Islet of Langerhans (tissue), 1 donor: ENCODE results near the gene ADSS1.

Source experiments
- FAIRE-seq: peaks from one replicate; lab custom pipeline; 2011; peaks lifted over from hg19 to GRCh38; lab: Jason Lieb, UNC

Gene ADSS1

DNA sequence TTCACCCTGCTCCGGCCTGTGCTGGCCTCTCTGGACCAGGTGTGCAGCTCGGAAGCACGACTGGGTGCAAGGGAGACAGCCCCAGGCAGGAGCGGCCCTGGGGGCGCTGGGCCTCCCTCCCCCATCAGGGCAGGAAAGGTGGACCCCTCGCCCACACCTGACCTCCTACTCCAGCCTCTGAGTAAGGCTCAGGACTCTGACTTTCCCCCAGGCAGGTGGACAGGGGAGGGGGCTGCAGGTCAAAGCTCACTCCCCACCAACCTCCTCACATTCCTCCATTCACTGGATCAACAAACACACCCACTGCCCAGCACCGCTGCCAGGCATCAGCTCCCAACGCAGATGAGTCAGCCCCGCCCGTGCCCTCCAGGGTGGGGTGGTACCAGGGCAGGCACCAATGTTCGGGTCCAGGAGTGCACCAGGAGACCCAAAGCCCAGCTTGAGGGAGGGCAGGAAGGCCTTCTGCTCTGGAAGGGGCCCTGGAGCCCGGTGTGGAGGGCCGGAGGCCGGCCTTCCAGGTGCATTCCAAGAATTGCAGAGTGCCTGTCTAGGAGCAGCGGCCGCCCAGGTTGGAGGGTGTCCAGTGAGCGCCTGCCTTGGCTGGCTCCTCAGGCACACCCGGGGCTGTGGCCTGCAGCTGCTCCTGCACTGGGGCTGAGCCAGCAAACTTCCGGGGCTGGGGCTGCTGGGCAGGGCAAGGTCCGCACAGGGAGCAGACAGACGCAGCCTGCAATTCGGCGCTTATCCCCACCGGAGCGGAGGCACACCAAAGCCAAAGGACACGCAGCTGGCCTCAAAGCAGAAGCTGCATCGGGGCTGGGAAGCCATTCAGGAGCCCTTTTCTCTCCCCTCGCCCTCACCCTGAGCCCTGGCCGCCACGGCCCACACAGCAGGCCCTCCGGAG lies 36.2 kb upstream of the ADSS1 start:
- FAIRE-seq = no peak

- FAIRE-seq = no peak
Measured at GRCh38 chr14:104688505-104689108, 35.4 kb upstream of the ADSS1 start.

GRCh38 chr14:104689109-104689880 lies 34.7 kb upstream of the ADSS1 start, which contains the start of gene INF2:
Gene INF2, plus strand, starts transcription at chr14:104689618. Its CDS starts 11,748 bp downstream, at chr14:104701366.
- FAIRE-seq = no peak

DNA sequence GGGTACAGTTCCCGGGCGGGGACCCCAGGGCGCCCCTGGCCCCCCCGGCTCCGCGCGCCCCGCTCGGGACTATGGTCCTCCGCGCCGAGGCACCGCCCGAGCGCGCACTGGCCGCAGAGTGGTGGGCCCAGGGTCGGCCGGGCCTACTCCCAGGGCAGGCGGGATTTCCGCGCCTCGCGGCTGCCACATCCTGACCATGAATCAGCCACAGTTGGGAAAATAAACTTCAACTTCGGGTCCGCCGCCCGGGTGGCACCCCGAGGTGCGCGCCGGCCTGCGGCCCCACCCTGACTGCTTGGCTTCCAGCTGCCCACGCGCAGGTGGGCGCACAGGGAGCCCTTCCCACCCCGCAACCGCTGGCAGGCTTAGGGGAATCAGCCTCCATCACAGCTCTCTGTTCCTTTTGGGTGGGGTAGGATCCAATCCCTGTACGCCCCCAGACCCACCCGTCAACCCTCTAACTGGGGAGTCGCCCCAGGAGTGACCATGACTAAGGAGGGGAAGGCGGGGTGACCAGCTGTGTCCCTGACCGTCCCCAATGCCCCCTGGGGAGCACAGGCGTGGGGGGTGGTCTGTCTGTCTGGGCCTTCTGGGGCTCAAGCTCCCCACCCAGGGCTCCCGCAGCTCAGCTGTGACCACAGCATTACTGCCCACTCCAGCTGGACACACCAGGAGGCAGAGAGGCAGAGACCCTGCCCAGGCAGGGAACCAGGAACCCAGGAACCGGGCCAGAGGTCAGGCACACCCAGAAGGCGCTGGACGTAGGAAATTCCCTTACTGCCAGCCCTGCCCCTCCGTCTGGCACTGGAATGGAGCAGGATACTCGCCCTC lies 33.9 kb upstream of the ADSS1 start:
- FAIRE-seq = no peak

- no peak for FAIRE-seq
Measured at GRCh38 chr14:104690861-104691455, 33.1 kb upstream of the ADSS1 start.

DNA sequence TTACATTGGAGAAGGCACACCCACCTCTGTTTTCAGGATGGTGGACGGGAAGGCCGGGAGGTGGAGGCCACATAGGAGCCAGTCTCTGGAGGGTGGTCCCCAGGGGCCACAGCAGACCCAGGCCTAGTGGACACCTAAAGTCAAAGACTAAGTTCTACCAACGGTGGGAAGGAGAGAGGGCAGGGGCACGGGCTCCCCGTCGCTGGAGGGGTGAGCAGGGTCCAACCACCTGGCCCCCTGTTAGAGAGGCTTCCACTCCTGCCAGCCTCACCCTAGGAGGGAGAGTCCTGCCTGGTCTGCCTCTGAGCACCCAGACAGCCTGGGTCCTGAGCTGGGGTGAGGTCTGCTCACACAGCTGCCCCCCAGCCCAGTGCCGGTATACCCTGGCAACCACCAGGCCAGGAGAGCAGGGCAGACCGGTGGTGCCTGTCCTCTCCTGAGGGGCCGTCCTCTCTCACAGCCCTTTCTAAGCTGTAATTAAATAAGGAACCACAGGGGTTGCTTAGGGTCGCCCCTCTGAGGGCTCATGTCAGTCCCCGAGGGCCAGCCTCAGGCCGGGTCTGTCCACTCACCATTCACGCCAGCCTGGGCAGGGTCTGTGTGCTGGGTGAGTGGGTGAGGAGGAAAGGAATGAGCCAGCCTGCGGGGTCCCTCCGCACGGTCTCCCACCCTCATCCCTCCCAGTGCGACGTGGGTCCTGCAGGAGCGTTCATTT lies 32.3 kb upstream of the ADSS1 start:
- FAIRE-seq = no peak

- FAIRE-seq = no peak
Measured at GRCh38 chr14:104692261-104692938, 31.6 kb upstream of the ADSS1 start.

DNA sequence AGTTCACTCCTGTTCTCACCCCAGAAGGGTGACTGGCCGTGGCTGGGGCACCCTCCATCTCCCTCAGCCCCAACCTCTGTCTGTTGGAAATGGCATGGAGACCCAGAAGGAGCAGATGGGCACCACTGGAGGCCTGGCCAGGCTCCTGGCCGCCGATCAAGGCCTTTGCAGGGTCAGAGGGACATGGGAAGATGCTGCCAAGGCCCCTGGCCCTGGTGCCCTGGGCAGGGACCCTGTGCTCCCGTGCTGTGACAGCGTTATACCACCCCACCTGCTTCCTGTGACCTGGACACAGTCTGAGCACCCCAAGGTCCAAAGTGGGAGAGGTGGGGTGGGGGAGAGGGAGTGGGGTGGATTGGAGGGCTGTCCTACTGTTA lies 31.1 kb upstream of the ADSS1 start:
- no peak for FAIRE-seq

DNA sequence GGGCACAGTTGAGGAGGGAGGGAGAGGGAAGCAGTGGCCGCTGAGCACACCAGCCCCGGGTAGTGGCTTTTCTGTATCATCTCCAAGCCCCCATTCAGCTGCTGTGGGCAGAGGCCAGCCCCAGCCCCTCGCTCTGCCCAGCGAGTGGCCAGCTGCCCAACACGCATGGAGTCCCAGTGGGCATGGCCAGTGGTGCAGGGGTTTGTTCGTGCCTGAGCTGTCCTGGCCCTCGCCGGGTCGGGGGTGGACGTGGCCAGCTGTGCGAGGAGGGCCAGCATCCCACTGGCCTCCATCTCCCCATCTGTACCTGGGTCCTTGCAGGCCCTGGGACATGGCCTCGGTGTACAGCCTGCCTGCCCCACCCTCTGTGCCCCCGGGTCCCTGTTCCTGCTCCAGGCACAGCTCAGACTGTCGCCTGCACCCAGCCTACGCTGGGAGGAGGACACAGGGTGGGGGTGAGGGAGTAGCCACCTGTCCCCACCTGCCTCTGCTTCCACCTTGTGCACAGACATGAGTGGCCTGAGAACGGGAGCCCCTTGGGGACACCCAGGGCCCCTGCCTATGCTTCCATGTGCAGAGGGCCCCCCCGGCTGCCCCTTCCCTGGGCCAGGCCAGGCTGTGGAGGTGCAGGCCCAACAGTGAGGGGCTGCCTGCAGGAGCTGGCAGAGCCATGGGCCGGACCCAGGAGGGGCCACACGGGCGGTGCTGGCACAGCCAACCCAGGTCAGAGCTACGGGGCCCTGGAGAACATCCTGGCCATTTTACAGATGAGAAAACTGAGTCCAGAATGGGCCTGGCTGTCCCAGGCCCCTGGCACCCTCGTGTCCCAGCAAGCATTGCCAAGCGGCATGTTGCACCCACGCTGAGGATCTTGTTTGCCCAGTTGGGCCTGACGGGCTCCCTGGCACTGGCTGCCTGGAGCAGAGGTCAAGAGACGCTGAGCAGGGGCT lies 30.3 kb upstream of the ADSS1 start:
- FAIRE-seq = no peak

DNA sequence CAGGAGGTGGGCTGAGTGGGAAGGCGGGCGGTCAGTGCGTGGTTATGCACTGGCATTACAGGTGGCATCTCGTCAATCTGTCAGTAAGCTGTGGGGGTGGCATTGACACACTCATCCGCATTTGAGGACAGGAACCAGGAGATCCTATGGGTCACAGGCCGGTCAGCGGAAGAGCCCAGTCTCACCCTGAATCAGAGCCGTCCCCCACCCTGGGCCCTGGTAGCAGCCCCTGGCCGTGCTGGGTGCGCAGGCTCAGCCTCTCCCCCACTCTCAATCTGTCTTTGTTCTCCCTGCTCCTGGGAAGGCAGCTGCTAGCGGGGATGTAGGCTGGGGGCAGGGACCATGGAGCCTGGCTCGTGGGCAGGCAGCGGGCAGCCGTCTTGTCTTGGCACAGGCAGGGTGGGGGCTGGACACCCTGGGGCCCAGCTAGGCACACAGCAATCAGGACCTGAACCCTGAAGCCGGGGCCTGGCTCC lies 29.5 kb upstream of the ADSS1 start:
- FAIRE-seq = no peak

DNA sequence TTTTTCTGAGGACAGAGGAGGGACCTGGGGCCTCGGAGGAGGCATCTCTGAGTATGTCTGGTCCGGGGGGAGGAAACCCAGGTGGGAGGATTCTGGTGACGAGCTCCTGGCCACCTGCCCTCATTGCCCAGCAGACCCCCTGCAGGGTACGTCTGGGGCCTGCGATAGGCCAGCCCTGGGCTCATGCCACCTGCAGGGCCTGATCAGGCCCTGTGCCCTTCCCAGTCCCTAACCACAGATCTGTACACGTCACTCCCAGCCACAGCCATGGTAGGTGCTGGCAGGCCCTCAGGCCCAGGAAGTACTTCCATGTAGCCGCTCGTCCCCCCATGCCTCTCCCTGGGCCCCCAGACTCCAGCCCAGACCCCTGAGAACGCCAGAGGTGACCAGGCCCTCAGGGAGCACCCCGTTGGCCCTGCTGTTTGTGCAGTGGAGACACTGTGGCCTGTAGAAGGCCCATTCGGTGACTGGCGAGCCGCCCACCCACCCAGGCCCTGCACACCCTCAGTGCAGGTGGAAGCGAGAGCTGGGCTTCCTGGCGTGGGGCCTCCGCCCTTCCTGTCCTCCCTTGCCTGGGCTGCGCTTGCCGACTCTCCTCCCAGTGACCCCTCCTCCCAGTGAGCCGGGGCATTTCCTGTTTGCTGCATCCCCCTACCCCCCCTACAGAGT lies 28.9 kb upstream of the ADSS1 start:
- no peak for FAIRE-seq

- FAIRE-seq = no peak
Measured at GRCh38 chr14:104695660-104696000, 28.4 kb upstream of the ADSS1 start.

- no peak for FAIRE-seq
Measured at GRCh38 chr14:104696671-104697316, 27.2 kb upstream of the ADSS1 start.

- FAIRE-seq = no peak
Measured at GRCh38 chr14:104697317-104697703, 26.7 kb upstream of the ADSS1 start.

- no peak for FAIRE-seq
Measured at GRCh38 chr14:104697892-104698583, 26.0 kb upstream of the ADSS1 start.

DNA sequence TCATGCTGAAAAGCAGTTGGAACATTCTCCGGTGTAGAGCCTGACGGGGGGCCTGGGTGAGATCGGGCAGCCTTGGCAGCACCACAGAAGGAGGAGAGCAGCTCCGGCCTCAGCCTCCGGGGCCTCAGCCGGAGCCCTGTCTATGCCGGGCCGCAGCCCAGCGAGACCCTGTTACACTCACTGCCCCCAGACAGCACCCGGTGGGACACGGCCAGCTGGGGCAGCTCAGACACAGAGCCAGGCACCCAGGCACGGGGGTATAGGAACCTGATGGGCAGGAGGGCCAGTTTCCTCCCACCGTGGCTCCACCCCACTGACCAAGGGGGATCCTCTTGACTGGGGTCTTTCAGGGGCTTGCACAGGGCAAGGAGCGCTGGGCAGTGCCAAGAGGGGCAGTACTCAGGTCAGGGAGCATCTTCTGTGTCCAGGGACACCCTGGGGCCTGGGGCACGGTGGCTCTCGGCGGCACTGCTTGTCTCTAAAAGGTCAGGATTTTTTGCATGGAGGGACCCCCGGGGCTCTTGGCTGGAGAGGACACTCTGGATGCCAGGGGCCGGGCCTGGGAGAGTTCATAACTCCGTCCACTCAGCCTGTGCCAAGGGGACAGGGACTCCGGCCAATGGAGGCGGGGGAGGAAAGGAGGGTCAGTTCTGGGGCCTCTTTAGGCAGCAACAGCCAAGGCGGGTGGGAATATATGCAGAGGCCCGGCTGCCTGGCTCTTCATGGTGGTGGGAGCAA lies 25.2 kb upstream of the ADSS1 start:
- no peak for FAIRE-seq

DNA sequence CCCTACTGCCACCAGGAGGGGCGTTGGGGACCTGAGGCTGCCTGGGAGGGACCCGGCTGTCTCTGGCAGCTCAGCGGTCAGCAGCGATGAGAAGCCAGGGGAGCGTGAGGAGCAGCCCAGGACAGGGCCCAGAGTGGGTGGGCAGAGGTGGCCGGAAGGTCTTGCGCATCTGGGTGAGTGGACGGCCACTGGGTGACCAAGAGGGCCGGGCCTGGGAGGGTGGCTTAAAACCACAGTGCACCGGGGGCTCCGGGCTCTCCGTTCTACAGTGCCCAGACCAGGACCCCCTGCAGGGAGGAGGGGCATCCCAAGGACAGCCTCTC lies 24.6 kb upstream of the ADSS1 start:
- no peak for FAIRE-seq
